Measurements from ENCODE around the gene HPCAL4.

GRCh38 chr1:39732730-39733129 is 41.5 kb upstream of the HPCAL4 start:
- no peak for TF ChIP-seq CTCF (IDR thresholded peaks at IDR 0.05)
- no peak for TF ChIP-seq POLR2A (IDR thresholded peaks at IDR 0.05)
